ENCODE measurements around the gene ALG8.
"Not testable (repeated sequence)": the region's sequence is repeated elsewhere in the genome, so short reads cannot be mapped to it uniquely, and the experiment has no call there.

The ALG8 gene

GRCh38 chr11:78139422-78140391, at the start of gene ALG8:
Gene ALG8, minus strand, starts transcription at chr11:78139626. Its CDS starts 38 bp downstream, at chr11:78139588.
- peak; percentile 95 for DNase-seq

- DNase-seq: peak; percentile 94
These were observed 49.1 kb upstream of the ALG8 start, which contains the start of the genes KCTD21 and USP35 for GRCh38 chr11:78188286-78189173. Gene KCTD21, minus strand, starts transcription at chr11:78188626. Its CDS starts 14,072 bp downstream, at chr11:78174554. Gene USP35, plus strand, starts transcription at chr11:78188919. Its CDS starts 7,327 bp downstream, at chr11:78196246.

DNA sequence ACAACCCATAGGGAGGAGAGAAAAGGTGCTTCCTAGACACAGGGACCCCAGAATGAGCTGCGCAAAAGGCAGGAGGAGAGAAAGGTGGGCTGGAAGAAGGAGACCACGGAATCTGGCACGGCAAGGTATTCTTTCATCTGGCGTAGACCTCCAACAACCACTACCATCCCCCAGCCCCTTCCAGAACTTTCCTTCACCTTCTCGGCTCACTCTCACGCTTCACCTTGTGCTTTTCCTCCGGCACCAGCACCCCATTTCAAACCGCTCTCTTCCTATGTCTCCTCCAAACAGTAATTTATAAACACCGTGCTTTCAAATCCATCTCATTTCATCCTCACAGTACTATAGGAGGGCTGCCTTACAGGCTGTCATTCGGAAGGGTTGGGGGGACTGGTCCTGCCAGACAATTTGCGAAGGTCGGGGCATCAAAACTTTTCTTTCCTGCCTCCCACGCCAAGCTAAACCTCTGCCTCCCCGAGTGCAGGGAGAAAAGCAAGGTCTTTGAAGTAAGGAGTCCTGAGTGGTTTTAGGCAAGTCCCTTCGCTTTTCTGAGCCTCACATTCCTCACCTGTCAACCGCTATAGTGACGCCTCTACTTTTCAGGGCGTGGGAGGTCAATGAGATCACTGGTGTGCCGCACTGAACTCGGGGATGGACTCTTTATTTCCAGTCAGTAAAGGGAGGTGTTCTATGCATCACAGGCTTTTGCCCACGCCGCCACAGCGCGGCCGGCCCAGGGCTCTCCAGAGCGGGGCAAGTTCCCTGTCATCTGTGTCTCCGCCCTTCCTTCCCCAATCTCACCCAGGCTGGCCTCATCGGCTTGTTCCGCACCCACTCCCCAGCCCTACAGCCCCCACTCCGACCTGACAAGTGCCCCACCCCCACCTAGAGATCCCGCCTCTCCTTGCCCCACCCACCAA, 48.2 kb upstream of the ALG8 start:
- peak; percentile 88 for DNase-seq

- DNase-seq: no peak
These were observed 41.8 kb upstream of the ALG8 start for GRCh38 chr11:78181185-78181584.

DNA sequence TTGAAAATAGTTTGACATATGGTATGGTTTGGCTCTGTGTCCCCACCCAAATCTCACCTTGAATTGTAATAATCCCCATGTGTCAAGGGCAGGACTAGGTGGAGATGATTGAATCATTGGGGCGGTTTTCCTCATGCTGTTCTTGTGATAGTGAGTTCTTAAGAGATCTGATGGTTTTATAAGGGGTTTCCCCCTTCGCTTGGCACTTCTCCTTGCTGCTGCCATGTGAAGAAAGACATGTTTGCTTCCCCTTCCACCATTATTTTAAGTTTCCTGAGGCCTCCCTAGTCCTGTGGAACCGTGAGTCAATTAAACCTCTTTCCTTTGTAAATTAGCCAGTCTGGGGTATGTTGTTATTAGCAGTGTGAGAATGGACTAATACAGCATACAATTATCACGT, 41.3 kb upstream of the ALG8 start:
- no peak for DNase-seq

- no peak for DNase-seq
These were observed 40.1 kb upstream of the ALG8 start for GRCh38 chr11:78179459-78180071.

GRCh38 chr11:78177216-78177615, 37.8 kb upstream of the ALG8 start:
- no peak for DNase-seq

DNA sequence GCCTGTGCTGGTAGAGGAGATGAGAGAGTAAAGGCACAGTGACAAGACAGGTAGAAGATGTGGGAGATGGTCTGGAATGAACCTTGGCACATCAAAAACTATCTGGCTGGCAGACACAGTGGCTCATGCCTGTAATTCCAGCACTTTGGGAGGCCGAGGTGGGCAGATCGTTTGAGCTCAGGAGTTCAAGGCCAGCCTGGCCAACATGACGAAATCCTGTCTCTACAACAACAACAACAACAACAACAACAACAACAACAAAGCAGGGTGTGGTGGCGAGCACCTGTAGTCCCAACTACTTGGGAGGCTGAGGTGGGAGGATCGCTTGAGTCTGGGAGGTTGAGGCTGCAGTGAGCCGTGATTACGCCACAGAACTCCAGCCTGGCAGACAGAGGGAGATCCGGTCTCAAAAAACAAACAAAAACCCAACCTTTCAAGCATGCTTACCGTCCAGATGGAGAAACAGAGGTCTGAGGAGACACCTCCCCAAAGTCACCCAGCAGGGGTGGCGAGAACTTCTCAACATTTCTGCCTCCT, 37.2 kb upstream of the ALG8 start:
- no peak for DNase-seq

- DNase-seq: not testable (repeated sequence)
These were observed 36.4 kb upstream of the ALG8 start for GRCh38 chr11:78175862-78176261.

GRCh38 chr11:78171951-78172350, 32.5 kb upstream of the ALG8 start:
- DNase-seq: no peak

- DNase-seq: no peak
These were observed 31.6 kb upstream of the ALG8 start for GRCh38 chr11:78170874-78171549.

DNA sequence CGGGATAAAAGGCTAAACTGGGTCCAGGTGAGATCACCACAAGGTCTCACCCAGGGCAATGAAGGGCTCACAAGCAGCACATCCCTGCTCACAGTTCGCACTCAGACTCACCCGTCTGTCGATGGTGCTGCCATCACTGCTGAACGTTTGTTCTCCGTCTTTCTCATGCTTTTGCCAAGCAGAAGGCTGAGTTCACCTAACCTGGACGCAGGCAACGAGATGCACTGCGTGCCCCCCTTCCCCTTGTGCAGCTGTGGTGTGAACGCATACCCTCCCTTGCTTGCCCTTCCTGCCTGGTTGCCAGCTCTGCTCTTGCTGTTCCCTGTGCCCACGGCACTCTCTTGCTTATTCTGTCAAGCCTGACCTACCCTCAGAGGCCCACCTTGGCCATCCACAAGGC, 31.0 kb upstream of the ALG8 start:
- DNase-seq: no peak

DNA sequence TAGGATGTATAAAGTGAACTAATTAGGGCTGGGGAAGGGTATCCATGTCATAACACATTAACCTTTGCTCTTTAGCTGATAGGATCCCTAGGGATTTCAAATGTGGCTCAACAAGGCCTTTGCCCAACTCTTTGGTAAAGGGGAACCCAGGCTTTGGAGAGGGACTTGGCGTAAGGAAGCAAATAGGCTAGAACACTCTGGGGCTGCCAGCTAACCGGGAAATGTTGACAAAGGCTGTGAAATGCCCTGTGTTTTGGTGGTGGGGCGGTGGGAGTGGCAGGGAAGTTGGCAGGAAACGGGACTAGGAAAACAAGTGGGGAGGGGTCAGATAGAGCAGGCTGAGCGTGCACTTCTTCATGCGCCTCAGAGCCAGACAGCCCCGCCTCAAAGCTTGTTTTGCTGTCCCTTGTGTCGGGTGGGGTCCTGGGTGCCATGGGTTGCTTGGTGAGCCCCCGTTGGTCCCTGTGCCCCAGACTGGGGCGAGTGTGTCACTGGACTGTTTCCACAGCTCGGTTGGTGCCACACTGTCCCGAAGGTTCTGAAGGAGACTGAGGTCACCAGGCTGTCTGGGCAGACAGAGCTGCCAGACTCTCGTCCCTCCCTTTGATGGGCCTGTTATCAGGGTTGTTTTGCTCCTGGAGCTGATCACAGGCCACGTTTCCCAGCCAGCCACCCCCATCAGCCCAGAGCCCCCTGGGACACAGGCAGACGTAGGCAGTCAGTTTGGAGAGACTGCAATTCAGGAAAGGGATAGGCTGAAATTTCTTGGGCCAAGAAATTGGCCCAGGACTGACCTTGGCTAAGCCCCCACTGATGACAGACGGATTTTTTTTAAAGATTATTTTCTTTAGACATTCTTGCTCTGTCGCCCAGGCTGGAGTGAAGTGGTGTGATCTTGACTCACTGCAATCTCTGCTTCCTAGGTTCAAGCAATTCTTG, 29.4 kb upstream of the ALG8 start:
- no peak for DNase-seq

- DNase-seq: no peak
These were observed 27.5 kb upstream of the ALG8 start for GRCh38 chr11:78166855-78167469.

- no peak for DNase-seq
These were observed 25.0 kb upstream of the ALG8 start for GRCh38 chr11:78164471-78164870.

GRCh38 chr11:78163828-78164227, 24.4 kb upstream of the ALG8 start:
- DNase-seq: no peak

DNA sequence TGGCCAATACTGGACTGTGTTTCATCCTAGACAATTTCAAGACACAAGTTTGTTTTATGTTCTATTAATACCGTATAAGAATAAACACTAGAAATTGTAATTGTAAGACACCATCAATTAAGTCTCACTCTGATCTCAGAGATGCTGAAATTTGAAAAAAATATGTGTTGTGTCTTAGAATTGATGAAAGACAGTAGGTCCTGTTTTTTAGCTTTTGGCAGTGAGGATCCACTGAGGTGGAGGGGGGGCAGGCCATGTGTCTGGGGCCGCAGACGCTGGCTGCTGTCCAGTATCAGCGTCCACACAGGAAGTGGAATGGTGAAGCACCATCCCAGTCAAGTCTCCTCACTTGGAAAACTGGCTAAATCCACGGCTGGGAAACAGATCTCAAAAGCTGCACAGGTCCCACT, 22.5 kb upstream of the ALG8 start:
- no peak for DNase-seq

DNA sequence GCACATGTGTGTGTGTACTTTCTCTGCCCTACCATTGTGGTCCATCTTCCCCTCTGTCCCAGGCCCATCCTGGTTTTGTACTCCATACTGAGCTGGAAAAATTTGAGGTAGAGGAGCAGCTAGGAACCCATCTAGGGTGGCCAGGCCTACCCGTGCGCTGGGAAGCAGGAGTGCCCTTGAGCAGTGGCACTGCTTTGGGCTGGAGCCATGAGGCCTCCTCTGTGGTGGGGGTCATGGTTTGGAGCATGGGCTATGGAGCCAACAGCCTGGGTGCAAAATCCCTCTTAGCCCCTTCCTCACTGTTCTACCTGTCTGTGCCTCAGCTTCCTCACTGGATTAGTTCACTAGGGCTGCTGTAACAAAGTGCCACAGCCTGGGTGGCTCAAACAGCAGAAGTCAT, 21.9 kb upstream of the ALG8 start:
- DNase-seq: no peak

DNA sequence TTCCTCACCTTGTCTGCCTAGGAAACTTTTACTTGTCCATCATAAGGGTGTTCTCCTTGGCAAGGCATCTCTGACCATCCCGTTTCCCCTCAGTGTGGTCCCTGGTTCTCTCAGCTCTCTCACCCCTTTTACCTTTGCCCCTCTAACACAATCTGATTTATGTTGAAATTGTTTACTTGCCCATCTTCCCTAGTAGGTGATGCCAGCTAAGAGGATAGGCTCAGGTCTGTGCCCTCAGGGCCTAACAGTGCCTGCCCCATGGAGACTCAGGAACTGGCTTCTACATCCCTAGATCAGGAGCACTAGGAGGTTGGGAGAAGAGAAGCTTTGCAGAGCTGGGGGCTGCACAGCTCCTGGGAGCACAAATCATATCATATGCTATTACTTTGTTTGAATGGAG, 21.1 kb upstream of the ALG8 start:
- no peak for DNase-seq
